PC-3 (cell line): ENCODE results near the gene ZNF777.

Source experiments
- CTCF ChIP-seq: fragments of 300-600 bp; sonication (generic); conservative IDR thresholded peaks from 2 replicates; pipeline ENCODE4 v1.5.1; 2017; ENCODE audit warnings: antibody characterized with exemption, low read depth, mild to moderate bottlenecking, low read length
- EZH2 ChIP-seq: fragments of 300-600 bp; sonication (generic); IDR thresholded peaks from one replicate; pipeline ENCODE4 v1.6.1; 2017; ENCODE audit warnings: antibody characterized with exemption, mild to moderate bottlenecking, low read length; ENCODE audit not compliant: unreplicated experiment

DNA sequence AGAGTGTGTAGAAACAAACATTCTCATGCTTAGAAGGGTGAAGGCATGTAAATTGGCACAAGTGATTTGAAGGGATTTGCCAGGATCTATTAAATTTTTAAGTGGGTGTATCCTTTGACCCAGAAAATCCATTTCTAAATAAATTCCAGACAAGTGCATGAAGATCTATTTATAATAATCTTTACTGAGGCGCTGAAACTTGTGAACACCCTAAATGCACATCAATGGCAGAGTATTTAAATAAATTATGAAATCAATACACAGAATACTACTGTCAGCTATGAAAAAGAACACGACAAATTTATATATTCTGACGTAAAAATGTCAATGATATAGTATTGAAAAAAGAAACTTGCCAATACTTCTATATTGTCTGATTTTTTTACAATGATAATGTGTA, 17.9 kb downstream of the ZNF777 start:
- TF ChIP-seq CTCF (no peak), EZH2 (no peak)
